ENCODE data around the gene ZDHHC17.
"Not testable (repeated sequence)": the region's sequence is repeated elsewhere in the genome, so short reads cannot be mapped to it uniquely, and the experiment has no call there.

ZDHHC17 gene, protein sequence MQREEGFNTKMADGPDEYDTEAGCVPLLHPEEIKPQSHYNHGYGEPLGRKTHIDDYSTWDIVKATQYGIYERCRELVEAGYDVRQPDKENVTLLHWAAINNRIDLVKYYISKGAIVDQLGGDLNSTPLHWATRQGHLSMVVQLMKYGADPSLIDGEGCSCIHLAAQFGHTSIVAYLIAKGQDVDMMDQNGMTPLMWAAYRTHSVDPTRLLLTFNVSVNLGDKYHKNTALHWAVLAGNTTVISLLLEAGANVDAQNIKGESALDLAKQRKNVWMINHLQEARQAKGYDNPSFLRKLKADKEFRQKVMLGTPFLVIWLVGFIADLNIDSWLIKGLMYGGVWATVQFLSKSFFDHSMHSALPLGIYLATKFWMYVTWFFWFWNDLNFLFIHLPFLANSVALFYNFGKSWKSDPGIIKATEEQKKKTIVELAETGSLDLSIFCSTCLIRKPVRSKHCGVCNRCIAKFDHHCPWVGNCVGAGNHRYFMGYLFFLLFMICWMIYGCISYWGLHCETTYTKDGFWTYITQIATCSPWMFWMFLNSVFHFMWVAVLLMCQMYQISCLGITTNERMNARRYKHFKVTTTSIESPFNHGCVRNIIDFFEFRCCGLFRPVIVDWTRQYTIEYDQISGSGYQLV
- total RNA-seq: 19.2 to 67.0 (median 46.5) reads per million in 17 experiments

DNA sequence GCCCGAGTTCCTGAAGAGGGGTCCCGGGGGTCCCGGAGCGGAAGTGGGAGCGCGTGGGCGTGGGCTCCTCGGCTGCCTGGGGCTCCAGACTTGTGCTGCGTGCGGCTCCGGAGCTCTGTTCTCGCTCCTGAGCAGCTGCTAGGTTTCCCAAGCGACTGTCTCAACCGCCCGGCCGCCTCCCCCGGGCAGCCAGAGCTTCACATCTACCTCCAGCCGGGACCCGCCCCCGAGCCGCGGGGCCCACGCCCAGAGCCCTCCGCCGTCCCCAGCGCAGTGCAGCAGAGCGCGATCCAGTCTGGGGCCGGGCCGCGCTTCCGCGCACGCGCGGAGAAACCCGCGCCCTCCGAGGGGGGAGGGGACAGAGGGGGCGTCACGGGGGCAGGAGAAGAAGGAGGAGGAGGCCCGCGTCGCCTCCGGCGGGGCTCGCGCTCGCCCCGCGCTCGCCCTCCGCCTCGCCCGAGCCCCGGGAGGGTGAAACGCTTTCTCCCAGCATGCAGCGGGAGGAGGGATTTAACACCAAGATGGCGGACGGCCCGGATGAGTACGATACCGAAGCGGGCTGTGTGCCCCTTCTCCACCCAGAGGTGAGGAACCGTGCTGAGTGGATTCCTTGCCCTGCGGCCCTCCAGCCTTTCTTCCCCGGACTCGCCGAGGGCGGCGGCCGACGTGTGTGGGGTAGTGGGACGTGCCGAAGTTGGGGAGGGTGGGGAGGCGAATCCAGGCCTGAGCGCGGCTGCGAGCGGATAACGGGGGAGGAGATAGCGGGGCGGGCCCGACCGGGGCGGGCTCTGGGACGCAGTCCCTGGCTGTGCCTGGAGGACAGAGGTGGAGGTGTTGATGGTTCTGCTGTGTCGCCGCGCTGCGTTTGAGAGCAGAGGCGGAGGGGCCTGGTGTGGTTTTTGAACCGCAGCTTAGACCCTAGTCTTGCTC is at the start of gene ZDHHC17:
TSS of gene ZDHHC17 (plus strand) at position 370 of the 930 bp plus-strand sequence. CDS start at position 492, 122 bp downstream.
- DNase-seq: peak; percentile 89 to 96 (median 92)

DNA sequence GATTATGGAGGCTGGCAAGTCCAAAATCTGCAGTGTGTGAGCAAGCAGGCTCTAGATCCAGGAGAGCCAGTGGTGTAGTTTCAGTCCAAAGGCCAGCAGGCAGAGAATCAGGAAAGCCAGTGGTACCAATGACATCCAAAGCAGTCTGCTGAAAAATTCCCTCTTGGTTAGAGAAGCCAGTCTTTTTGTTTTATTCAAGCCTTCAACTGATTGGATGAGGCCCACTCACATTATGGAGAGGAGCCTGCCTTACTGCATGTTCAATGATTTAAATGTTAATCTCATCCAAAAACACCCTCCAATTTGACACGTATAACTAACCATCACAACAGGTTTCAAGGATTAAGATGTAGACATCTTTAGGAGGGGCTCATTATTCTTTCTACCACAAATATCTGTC is 49.5 kb upstream of the ZDHHC17 start:
- DNase-seq: no peak

DNA sequence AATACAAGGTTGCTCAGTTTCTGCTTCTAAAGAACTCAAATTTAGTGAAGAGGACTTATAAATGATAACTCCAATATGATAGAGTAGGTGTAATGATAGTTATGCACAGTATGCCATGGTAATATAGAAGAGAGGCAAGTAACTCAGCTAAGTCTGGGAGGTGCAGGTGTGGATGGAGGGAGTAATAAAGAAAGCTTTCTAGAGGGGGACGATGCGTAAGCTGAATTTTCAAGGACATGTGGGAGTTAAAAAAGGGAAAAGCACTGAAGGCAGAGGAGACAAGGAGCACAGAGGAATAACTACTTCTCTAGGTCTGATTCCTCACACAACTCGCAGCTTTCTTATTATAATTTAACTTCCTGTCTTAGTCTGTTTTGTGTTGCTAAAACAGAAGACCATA is 49.1 kb upstream of the ZDHHC17 start:
- no peak for DNase-seq

DNA sequence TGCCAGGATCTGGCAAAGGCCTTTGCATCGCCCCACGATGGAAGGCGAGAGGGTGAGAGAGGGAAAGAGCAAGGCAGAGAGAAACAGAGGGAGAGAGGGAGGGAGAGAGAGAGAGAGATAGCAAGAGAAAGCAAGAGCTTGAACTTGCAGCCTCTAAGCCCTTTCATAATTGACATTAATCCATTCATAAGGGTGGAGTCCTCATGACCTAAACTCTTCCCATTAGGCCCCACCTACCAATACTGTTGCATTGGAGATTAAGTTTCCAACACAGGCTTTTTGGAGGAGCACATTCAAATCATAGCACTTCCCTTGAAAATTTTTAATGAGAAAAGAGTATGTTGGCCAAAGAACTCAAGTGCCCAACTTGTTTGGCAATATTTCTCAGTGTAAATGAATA is 48.6 kb upstream of the ZDHHC17 start:
- no peak for DNase-seq

DNA sequence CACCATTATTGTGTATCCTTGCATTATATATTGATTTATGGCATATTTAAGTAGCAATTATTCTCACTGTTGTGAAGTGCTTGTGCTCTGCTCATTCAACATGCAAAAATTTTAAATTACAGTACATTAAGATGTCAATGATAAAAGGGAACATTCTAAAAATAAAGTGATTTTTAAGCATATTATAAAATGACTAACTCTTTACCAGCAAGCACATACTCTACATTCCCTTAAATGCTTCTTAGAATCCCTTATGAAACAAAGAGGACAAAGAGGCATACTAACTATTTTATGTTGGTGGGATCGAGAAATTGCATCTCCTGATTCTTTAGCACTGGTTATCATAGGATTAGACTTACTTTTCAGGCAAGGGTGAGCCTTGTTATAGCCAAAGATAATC is 46.6 kb upstream of the ZDHHC17 start:
- no peak for DNase-seq

DNA sequence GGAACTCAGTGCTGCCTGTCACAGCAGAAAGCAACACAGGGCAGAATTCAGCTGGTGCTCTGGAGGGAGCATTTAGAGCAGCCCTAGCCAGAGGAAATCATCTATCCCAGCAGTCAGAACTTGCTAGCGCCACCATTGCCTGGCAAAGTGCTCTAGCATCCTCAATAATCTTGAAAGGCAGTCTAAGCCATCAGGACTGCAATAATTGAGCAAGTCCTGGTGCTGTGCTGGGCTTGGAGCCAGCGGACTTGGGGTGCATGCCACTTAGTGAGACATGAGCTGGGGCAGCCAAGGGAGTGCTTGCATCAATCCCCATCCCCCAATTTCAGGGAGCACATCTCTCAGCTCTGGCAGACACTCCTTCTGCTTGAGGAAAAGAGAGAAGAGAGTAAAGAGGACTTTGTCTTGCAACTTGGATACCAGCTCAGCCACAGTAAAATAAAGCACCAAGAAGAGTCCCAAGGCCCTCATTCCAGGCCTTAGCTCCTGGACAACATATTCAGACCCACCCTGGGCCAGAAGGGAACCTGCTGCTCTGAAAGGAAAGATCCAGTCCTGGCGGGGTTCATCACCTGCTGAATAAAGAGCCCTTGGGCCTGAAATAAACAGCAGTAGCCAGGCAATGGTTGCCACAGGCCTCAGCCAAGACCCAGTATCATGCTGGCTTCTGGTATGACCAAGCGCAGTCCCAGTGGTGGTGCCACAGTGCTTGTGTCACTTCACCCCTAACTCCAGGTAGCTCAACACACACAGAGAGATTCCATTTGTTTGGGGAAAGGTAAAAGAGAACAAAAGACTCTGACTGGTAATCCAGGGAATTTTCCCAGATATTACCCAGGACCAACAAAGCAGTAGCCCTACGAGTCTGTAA is 44.5 kb upstream of the ZDHHC17 start:
- DNase-seq: no peak

DNA sequence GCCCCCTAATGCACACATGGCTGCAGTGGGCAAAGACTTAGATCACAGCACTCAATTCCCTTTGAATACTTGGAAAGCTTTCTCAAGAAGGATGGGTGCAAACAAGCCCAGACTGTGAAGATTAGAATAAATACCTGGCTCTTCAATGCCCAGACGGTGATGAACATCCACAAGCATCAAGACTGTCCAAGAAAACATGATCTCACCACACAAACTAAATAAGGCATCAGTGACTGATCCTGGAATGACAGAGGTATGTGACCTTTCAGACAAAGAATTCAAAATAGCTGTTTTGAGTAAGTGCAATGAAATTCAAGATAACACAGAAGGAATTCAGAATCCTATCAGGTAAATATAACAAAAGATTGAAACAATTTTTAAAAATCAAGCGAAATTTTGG is 43.8 kb upstream of the ZDHHC17 start:
- DNase-seq: no peak

DNA sequence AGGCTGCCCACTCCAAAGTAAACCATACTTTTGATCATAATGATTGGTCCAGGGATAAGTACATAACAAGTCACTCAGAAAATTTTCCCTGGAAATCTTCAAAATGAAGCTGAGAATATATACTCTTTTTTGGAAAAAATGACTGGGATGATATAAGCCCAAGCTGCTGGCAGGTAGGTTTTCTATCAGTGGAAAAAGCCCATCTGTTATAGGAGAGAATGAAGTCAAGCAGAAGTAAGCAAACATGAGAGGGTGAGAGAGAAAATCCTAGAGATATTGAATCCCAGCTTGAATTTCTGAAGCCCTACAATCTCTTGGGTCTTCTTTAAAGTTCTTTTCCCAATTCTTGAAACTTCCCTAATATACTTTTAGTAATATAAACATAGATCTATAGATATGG is 37.3 kb upstream of the ZDHHC17 start:
- no peak for DNase-seq

DNA sequence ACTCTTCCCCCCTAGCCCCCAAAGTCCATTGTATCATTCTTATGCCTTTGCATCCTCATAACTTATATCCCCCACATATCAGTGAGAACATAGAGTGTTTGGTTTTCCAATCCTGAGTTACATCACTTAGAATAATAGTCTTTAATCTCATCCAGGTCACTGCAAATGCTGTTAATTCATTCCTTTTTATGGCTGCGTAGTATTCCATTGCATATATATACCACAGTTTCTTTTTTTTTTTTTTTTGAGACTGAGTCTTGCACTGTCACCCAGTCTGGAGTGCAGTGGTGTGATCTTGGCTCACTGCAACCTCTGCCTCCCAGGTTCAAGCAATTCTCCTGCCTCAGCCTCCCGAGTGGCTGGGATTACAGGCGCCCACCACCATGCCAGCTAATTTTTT is 31.7 kb upstream of the ZDHHC17 start:
- DNase-seq: not testable (repeated sequence)

DNA sequence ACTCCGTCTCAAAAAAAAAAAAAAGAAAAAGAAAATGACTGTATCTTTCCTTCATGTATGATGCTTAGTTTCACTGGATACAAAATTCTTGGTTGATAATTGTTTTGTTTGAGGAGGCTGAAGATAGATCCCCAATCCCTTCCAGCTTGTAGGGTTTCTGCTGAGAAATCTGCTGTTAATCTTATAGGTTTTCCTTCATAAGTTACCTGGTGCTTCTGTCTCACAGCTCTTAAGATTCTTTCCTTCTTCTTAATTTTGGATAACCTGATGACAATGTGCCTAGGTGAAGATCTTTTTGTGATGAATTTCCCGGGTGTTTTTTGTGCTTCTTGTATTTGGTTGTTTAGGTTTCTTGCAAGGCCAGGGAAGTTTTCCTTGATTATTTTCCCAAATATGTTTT is 26.2 kb upstream of the ZDHHC17 start:
- not testable (repeated sequence) for DNase-seq

DNA sequence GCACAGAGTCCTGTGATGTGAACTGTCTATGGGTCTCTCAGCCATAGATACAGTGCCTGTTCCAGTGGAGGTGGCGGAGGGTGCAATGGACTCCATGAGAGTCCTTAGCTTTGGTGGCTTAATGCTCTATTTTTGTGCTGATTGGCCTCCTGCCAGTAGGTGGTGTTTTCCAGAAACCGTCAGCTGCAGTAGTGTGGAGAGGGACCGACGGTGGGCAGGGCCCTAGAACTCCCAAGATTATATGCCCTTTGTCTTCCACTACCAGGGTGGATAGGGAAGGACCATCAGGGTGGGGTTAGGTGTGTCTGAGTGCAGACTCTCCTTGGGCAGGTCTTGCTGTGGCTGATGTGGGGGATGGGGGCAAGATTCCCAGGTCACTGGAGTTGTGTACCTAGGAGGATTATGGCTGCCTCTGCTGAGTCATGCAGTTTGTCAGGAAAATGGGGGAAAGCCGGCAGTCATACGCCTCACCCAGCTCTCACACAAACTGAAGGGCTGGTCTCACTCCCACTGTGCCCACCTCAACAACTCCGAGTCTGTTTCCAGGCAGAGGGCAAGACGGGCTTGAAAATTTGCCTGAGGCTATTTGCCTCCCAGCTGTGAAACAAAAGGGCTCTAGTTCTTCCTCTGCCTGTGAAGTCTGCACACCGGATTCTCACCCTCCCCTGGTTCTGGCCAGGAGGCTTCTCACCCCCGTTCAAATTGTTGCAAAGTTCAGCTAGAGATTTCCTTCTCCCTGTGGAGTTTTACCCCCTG is 24.9 kb upstream of the ZDHHC17 start:
- no peak for DNase-seq

DNA sequence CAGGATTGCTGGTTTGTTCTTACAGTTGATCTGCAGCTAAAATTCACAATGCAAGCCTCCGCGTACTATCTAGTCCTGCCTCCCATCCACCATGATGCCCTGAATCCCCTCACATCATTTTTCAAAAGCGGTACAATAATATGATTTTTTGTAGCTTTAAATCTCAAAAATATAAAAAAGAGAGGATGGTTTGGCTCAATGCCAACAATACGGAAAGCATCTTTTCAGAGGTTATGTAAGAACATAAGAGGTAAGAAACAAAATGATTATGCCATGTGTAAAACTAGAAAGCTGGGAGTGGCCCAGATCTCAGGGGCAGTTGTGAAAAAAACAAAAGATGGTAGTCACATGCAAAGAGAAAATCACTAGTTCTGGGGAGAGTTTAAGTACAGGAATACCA is 24.0 kb upstream of the ZDHHC17 start:
- DNase-seq: no peak

DNA sequence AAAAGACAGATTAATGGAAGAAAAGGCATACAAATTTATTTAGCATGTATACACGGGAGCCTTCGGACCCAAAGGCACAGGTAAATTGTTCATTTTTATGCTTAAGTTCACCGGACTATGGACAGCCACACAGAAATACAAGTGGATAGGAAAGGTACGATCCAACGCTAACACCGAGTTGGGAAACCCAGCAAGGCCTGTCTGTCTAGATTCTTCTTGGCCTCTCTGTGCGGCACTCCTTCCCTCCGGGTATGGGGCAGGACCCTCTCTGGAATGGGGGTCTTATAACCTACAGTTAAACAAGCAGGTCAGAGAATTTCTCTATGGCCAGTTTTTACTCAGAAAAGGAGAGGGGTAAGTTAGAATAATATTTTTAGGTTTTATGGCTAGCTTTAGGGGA is 23.4 kb upstream of the ZDHHC17 start:
- no peak for DNase-seq

DNA sequence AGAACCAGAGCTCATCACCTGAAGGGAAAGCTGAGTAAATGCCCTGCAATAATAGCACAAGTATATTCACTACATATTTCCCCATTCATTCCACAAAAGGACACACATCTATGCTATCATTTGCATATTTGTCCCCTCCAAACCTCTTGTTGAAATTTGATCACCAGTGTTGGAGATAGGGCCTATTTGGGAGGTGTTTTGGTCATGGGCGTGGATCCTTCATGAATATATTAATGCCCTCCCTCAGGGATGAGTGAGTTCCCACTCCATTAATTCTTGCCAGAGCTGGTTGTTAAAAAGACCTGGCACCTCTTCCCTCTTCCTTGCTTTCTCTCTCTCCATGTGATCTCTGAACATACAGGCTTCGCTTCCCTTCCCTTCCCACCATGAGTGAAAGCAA is 18.6 kb upstream of the ZDHHC17 start:
- DNase-seq: no peak

DNA sequence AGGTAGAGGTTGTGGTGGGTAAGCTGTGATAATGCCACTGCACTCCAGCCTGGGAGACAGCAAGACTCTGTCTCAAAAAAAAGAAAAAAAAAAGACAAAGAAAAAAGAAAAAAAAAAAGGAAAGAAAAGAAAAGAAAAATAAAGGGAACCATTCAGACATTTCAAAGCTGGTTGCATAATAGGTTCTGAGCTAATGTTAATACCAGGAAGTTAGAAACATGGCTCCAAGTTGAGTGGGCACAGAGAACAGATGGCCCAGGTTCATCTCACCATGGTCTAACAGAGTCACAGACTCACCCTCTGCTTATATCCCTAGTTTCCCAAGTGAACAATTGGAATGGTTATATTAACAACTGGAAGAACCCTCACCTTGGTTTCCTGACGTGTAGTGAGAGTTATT is 17.4 kb upstream of the ZDHHC17 start:
- DNase-seq: peak; percentile 20 to 67 (median 44)

DNA sequence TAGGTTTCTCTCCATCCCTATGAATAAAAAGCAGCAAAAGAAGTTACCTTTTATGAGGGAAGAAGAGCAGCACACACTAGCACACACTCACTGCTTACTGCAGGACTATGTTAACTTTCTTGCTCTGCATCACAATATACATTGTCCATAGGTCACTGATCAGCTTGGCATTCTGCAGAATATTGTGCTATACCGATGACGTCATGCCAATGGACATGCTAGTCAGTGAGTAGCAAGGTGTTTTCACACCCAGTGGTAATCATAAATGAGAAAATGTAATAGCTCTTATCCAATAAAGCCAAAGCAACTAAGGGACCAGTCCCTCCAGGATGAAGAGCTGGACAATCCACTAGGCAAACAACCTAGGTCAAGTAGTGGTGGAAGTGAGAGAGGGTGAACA is 16.7 kb upstream of the ZDHHC17 start:
- no peak for DNase-seq

DNA sequence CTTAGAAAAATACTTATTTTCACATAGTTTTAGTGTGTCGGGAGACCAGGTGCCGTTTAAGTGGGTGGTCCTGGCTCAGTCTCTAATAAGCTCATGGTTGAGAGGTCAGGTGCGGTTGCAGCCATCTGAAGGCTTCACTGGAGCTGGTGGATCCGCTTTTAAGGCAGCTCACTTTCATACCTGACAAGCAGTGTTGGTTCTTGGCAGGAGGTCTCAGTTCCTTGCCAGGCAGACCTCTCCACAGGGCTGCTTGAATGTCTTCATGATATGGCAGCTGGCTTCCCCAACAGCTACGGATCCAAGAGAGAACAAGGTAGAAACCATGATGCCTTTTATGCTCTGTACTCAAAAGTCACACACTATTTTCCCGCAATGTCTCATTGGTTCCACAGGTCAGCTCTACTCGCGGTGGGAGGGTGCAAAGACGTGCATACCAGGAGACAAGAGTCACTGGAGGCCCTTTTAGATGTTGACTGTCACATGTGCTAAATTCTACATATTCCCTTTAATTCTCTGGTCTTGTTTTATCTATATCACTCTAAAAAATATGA is 8.0 kb upstream of the ZDHHC17 start:
- no peak for DNase-seq

DNA sequence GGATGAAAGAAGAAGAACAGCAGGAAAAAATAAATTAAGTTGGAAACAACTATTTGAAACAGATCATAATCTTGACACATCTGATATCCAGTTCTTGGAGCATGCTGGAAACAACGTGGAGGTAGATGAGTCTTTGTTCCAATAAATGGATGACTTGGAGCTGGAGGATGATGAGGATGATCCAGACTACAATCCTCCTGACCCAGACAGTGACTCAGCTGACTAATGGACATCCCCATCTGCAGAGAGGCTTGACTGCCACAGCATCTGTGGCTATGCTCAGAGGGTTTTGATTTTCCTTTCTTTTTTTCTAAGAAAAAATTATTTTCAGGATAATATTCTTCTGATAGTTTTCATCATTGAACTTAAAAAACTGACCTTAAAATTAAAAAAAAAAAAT is 6.2 kb upstream of the ZDHHC17 start:
- DNase-seq: no peak

DNA sequence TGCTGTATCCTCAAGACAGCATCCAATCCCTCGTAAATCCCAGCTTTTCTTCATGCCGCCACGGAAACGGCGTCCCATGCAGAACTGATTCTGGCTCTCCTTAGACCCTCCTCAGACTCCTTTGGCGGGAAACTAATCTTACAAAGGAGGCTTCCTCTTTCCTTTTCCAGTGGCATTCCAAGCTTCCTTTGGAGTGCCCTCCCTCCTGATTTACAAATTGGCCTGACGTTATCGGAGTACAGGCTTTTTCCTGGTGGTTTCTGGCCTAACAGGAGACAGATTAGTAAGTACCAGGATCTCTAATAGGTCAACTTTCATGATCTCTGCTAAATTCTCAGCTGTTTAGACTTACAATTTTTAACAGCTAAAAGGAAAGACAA is 1.3 kb upstream of the ZDHHC17 start:
- no peak for DNase-seq

DNA sequence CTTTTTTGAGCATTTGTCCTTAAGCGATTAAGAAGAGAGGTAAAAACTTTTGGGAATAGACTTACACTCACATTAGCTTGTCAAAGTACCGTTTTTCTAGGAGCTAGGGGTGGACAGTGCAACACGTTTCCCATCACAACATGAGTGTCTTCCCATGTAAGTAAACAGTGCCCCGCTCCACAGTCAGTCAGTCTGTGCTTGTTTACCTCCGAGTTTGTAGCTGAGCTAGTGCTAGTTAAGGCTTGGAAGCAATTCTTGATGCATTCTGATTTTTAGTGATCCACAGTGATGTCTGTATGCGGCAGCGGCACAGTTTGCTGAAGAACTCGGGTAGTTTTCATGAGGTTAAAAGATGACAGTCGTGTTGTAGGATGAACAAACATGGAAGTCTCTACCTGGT is 941 bp downstream of the ZDHHC17 start:
- DNase-seq: peak in 2 of 4 experiments; percentile 7 to 14

DNA sequence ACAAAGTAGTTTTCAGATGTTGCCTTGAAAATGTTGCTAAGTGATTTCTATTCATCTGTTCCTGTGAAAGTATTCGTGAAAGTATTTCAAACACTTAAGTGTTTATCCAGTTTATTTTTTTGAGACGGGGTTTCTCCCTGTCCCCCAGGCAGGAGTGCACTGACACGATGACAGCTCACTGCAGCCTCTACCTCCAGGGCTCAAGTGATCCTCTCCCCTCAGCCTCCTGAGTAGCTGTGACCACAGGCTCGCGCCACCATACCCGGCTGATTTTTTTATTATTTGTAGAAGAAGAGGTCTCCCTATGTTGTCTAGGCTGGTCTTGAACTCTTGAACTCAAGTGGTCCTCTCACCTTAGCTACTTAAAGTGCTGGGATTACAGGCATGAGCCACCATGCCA is 1.7 kb downstream of the ZDHHC17 start:
- DNase-seq: no peak
